MCF 10A (cell line): ENCODE results near the gene WASHC3. TPM values are rescaled to one million over a fixed set of nuclear protein-coding genes. Genes with fewer than 3 reads are reported as not detected.

Source experiments
- BruUV-seq: library from RNA; stranded (reverse); fragments of 400-500 nt; replicated peaks from 2 replicates; lab custom pipeline; 2021; lab: Mats Ljungman, UMichigan
- CTCF ChIA-PET: fragments of 300-600 bp; sonication (Branson Sonifier 250); formaldehyde crosslinking; extraction: SDS; loops from one replicate; lab custom pipeline; 2021; ENCODE audit warnings: antibody characterized with exemption, inconsistent platforms; lab: Yijun Ruan, JAX
- POLR2A ChIA-PET: fragments of 300-600, 350-650 bp; sonication (Branson Sonifier 250); formaldehyde crosslinking; extraction: SDS; loops from one replicate; lab custom pipeline; 2020; ENCODE audit warnings: antibody characterized with exemption, inconsistent platforms; lab: Yijun Ruan, JAX
- DNase-seq: peaks from one replicate; pipeline ENCODE4 v3.0.0-alpha.2; 2018; ENCODE audit not compliant: unreplicated experiment
- H3K27ac Mint-ChIP-seq: one replicate; pipeline ENCODE4 v1.8.0; 2022; ENCODE audit warnings: mild to moderate bottlenecking, low read depth, mixed read lengths; ENCODE audit not compliant: unreplicated experiment
- H3K27me3 Mint-ChIP-seq: one replicate; pipeline ENCODE4 v1.8.0; 2022; ENCODE audit warnings: mixed read lengths; ENCODE audit not compliant: insufficient read depth, unreplicated experiment
- H3K36me3 Mint-ChIP-seq: one replicate; pipeline ENCODE4 v1.8.0; 2022; ENCODE audit warnings: mild to moderate bottlenecking, moderate library complexity, mixed read lengths; ENCODE audit not compliant: insufficient read depth, unreplicated experiment
- H3K4me1 Mint-ChIP-seq: one replicate; pipeline ENCODE4 v1.8.0; 2022; ENCODE audit warnings: mixed read lengths; ENCODE audit not compliant: insufficient read depth, unreplicated experiment
- H3K4me3 Mint-ChIP-seq: one replicate; pipeline ENCODE4 v1.8.0; 2022; ENCODE audit warnings: mild to moderate bottlenecking, moderate library complexity, mixed read lengths; ENCODE audit not compliant: unreplicated experiment
- H3K9me3 Mint-ChIP-seq: one replicate; pipeline ENCODE4 v1.8.0; 2022; ENCODE audit warnings: mixed read lengths; ENCODE audit not compliant: unreplicated experiment
- CTCF ChIP-seq: fragments of 200-600 bp; IDR thresholded peaks from one replicate; pipeline ENCODE4 v1.8.0; 2022; ENCODE audit warnings: antibody characterized with exemption, mild to moderate bottlenecking; ENCODE audit not compliant: unreplicated experiment
- intact Hi-C: fragments of 100-400 bp; cut with micrococcal nuclease; formaldehyde crosslinking; loops from 2 replicates; pipeline ENCODE4 v1.14.1; 2022
- total RNA-seq: library from RNA; stranded (reverse); gene quantifications from 2 replicates; pipeline ENCODE4 v1.2.3, GENCODE V29; 2022

The WASHC3 gene
- total RNA-seq, 1 experiment from 2014 or later: 29.4 TPM

DNA sequence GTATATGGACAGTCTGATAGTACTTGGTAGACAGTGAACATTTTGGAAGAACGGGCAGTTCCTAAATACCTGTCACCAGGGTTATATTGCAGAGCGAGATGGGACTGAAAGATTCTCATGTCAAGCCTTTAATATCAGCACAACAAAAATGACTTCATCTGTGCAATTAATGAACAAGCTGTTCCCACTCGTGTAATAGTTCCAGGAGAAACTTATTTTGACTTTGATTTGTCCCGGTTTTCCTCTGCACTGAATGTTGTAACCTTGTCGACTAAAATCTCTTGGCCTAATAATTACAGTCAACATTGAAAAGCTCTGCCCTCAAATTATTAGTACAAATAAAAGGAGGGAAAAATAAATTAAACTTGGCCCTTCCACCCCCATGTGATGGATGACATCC is 79.5 kb downstream of the WASHC3 start:
- no peak overlapping the region for H3K4me3 Mint-ChIP-seq
- H3K27me3 Mint-ChIP-seq: no peaks in the 10 kb centered on the region
- intact Hi-C loops: no loop called here
- ChIA-PET POLR2A (no interaction called here), CTCF (no interaction called here)
- H3K27ac Mint-ChIP-seq: no peak overlapping the region
- no peak for DNase-seq
- no peaks in the 10 kb centered on the region for H3K9me3 Mint-ChIP-seq
- no peaks in the 10 kb centered on the region for H3K36me3 Mint-ChIP-seq
- no peak for TF ChIP-seq CTCF
- BruUV-seq: no TSS peak
- no peaks in the 10 kb centered on the region for H3K4me1 Mint-ChIP-seq

DNA sequence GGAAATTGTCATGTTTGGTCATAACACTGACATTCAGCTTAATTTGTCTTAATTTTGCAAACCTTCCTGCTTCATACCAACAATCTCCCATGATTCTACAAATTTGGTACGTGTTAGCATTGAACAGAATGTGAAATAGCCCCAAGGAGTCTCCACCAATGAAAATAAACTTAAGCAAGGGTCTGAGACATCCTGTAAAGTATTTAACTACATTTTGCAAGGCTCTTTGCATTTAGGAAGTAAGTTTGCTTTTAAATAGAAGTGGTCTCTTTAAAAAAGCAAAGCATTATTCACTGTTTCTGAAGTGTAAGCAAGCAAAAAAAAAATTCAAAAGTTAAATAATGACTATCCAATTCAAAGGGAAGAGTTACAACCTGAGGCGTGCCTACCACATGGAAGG is 79.9 kb downstream of the WASHC3 start:
- POLR2A ChIA-PET: no interaction called here
- no TSS peak for BruUV-seq

DNA sequence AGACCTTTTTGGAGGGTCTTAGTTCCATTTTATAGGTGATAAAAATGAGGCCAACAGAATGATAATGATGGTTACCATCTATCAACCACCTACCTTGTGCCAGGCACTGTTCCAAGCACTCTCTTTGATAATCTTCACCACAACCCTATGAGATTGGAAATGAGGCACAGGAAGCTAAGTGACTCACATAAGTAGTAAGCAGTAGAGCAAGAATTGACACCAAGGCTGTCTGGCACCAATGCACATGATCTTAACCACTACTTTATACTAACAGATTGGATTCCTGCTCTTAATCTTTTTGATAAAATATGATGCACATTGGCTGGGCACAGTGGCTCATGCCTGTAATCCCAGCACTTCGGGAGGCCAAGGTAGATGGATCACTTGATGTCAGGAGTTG is 93.0 kb downstream of the WASHC3 start:
- no peak overlapping the region for H3K27ac Mint-ChIP-seq
- no peak for DNase-seq
- no peaks in the 10 kb centered on the region for H3K9me3 Mint-ChIP-seq

More for the DNA sequence above, 79.9 kb downstream of the WASHC3 start:
- no peaks in the 10 kb centered on the region for H3K9me3 Mint-ChIP-seq
- DNase-seq: no peak
- no peaks in the 10 kb centered on the region for H3K27me3 Mint-ChIP-seq
- no peak overlapping the region for H3K27ac Mint-ChIP-seq
- no peak for TF ChIP-seq CTCF
- H3K4me1 Mint-ChIP-seq: no peaks in the 10 kb centered on the region
- no peak overlapping the region for H3K4me3 Mint-ChIP-seq
- intact Hi-C loops: no loop called here
- H3K36me3 Mint-ChIP-seq: no peaks in the 10 kb centered on the region
- CTCF ChIA-PET: no interaction called here

DNA sequence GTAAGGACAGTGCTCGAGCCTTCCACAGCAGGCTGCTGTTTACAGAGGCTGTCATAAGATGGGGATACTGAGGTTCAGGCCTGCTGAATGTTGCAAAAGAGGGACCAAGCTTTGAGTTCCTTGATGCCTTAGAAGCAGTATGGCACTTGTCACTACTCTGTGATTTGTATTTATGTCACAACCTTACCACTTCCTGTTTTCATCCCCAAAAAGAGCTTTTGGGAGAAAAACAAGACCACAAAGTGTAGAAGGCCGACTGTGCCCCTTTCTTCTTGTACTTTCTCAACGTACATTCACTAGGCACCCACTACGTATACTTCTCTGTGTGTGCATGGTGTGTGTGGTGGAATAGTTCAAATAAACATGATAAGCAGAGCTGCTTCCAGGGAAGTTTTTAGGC is 94.3 kb downstream of the WASHC3 start:
- CTCF ChIA-PET: no interaction called here
- Mint-ChIP-seq H3K27me3 (no peaks in the 10 kb centered on the region), H3K4me3 (no peak overlapping the region), H3K9me3 (no peaks in the 10 kb centered on the region), H3K27ac (no peak overlapping the region), H3K4me1 (no peaks in the 10 kb centered on the region), H3K36me3 (no peaks in the 10 kb centered on the region)
- no TSS peak for BruUV-seq
- no peak for TF ChIP-seq CTCF
- intact Hi-C loops: no loop called here
- POLR2A ChIA-PET: no interaction called here
- no peak for DNase-seq

More for the DNA sequence above, 93.0 kb downstream of the WASHC3 start:
- H3K4me3 Mint-ChIP-seq: no peak overlapping the region
- no peak for TF ChIP-seq CTCF
- no peaks in the 10 kb centered on the region for H3K4me1 Mint-ChIP-seq
- ChIA-PET CTCF (interaction anchor here (0.7 kb wide), 1 partner anchor 684 kb away, joined by 3 read pairs; no protein-coding TSS in a partner anchor), POLR2A (no interaction called here)
- no peaks in the 10 kb centered on the region for H3K27me3 Mint-ChIP-seq
- H3K36me3 Mint-ChIP-seq: no peaks in the 10 kb centered on the region
- intact Hi-C loops: no loop called here
- BruUV-seq: no TSS peak
